ENCODE data around the gene CLUH.
"Not testable (repeated sequence)": the region's sequence is repeated elsewhere in the genome, so short reads cannot be mapped to it uniquely, and the experiment has no call there.

Gene CLUH

GRCh38 chr17:2688351-2689342 lies 22.9 kb downstream of the CLUH start:
- no peak for DNase-seq (ENCODE audit: low read depth)

GRCh38 chr17:2687074-2687418 lies 24.5 kb downstream of the CLUH start:
- DNase-seq (ENCODE audit: low read depth), result no peak

DNA sequence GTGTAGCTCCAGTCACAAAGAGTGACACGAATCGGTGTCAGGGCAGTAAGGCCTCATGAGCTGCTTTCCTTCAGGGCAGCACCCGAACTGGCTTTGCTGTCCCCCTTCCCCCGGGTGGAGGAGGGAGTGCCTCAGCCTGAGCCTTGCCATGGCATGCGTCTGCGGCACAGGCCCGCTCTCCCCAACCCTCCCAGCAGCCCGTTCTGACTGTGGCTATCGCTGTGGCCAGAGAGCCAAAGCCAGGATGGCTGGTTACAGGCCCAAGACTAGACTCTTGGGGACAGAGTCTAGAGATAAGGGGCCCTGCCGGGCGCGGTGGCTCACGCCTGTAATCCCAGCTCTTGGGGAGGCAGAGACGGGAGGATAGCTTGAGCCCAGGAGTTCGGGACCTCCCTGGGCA lies 25.9 kb downstream of the CLUH start:
- no peak for DNase-seq (ENCODE audit: low read depth)

DNA sequence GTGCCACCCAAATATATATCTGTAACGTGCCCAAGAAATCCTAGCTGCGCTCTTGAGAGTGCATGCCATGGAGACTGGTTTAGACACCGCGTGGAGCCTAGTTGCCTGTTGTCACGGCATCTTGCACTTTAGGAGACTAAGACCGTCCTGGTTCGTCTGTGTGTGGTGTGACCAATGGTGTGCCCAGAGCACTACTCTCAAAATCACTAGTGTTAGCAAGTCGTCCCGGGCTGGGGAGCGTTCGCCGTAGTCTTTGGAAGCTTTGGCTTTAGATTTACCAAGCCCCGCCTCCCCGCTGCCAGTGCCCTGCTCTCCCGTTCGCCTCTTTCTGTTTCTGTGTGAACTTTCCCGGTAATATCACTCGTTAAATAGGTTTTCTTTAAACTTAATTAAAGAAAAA lies 27.0 kb downstream of the CLUH start:
- DNase-seq (ENCODE audit: low read depth), result no peak

GRCh38 chr17:2683912-2684311 lies 27.7 kb downstream of the CLUH start:
- peak; percentile 44 for DNase-seq (ENCODE audit: low read depth)

GRCh38 chr17:2682176-2682938 lies 29.2 kb downstream of the CLUH start:
- no peak for DNase-seq (ENCODE audit: low read depth)

- no peak for DNase-seq (ENCODE audit: low read depth)
Measured at GRCh38 chr17:2681650-2682049, 29.9 kb downstream of the CLUH start.

GRCh38 chr17:2680961-2681360 lies 30.6 kb downstream of the CLUH start:
- DNase-seq (ENCODE audit: low read depth), result no peak

DNA sequence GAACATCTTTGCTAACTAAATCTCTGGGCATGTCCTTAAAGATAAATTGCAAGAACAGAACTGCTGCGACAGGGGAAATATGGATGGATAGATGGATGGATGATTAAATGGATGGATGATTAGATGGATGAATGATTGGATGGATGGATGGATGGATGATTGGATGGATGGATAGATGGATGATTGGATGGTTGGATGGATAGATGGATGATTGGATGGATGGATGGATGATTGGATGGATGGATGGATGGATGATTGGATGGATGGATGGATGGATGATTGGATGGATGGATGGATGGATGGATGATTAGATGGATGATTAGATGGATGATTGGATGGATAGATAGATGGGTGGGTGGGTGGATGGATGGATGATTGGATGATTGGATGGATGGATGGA lies 32.3 kb downstream of the CLUH start:
- DNase-seq (ENCODE audit: low read depth), result not testable (repeated sequence)

DNA sequence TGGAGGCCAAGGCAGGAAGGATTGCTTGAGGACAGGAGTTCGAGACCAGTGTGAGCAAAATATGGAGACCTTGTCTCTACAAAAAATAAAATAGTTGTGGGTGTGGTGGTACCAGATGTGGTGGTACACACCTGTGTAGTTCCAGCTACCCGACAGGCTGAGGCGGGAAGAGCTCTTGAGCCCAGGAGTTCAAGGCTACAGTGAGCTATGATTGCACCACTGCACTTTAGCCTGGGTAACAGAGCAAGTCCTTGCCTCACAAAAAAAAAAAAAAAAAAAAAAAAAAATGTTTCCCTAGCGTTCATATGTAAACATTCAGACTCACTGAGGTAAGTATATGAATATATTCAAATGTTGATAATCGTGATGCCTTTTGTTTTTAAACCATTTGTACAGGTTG lies 39.5 kb downstream of the CLUH start:
- no peak for DNase-seq (ENCODE audit: low read depth)

DNA sequence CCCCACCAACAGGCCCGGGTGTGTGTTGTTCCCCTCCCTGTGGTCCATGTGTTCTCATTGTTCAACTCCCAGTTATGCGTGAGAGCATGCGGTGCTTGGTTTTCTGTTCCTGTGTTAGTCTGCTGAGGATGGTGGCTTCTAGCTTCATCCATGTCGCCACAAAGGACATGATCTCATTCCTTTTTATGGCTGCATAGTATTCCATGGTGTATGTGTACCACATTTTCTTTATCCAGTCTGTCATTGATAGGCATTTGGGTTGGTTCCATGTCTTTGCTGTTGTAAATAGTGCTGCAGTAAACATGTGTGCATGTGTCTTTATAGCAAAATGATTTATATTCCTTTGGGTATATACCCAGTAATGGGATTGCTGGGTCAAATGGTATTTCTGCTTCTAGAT lies 51.2 kb downstream of the CLUH start:
- not testable (repeated sequence) for DNase-seq (ENCODE audit: low read depth)

DNA sequence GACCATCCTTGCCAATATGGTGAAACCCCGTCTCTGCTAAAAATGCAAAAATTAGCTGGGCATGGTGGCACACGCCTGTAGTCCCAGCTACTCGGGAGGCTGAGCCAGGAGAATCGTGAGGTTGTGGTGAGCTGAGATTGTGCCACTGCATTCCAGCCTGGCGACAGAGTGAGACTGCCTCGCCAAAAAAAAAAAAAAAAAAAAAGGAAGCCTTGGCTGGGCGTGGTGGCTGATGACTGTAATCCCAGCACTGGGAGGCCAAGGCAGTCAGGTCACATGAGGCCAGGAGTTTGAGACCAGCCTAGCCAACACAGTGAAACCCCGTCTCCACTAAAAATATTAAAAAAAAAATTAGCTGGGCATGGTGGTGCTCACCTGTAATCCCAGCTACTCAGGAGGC lies 52.2 kb downstream of the CLUH start:
- peak; percentile 55 for DNase-seq (ENCODE audit: low read depth)

DNA sequence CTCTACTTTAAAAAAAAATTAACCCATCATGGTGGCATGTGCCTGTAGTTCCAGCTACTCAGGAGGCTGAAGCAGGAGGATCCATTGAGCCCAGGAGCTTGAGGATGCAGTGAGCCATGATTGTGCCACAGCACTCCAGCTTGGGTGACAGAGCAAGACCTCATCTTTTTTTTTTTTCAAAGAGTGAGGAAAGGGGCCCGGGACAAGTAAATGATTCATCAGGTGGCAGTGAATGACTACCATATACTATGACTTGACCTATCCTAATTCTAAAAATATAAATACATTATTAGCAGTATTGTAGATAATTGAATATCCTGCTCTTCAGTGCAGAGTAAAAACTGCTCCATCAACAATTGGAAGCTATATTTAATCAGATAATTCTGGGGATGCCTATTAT lies 55.3 kb downstream of the CLUH start:
- no peak for DNase-seq (ENCODE audit: low read depth)

DNA sequence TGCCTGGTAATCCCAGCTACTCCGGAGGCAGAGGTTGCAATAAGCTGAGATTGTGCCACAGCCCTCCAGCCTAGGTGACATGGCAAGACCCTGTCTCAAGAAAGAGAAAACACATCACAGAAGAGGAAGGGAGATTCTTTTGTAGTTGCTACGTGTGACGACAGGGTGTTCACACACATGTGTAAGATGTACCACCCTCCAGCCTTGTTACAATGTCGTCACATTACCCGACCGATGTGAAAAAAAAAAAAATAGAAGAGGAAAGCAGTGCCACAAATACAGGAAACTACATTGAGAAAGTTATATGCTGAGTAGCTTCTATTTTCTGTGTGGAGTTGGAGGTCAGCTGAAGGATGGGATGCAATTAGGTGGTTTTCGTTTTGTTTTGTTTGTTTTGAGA lies 56.0 kb downstream of the CLUH start:
- no peak for DNase-seq (ENCODE audit: low read depth)

DNA sequence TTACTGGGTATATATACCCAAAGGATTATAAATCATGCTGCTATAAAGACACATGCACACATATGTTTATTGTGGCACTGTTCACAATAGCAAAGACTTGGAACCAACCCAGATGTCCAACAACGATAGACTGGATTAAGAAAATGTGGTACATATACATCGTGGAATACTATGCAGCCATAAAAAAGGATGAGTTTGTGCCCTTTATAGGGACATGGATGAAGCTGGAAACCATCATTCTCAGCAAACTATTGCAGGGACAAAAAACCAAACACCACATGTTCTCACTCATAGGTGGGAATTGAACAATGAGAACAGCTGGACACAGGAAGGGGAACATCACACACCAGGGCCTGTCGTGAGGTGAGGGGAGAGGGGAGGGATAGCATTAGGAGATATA lies 58.7 kb downstream of the CLUH start:
- DNase-seq (ENCODE audit: low read depth), result not testable (repeated sequence)

DNA sequence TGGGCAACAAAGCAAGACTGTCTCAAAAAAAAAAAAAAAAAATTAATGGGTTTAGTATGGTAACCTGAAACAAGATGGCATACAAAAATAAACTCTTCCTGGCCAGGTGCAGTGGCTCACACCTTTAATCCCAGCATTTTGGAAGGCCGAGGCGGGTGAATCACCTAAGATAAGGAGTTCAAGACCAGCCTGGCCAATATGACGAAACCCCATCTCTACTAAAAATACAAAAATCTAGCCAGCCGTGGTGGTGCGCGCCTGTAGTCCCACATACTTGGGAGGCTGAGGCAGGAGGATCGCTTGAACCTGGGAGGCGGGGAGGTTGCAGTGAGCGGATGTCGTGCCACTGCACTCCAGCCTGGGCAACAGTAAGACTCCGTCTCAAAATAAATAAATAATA lies 62.4 kb downstream of the CLUH start:
- DNase-seq (ENCODE audit: low read depth), result no peak

DNA sequence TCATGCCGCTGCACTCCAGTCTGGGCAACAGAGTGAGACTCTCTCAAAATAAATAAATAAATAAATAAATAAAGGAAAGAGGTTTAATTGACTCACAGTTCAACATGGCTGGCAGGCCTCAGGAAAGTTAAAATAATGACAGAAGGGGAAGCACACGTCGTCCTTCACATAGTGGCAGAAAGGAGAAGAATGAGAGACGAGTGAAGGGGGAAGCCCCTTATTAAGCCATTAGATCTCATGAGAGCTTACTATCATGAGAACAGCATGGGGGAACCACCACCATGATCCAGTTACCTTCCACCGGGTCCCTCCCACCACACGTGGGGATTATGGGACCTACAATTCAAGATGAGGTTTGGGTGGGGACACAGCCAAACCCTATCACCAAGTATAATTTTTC lies 63.6 kb downstream of the CLUH start:
- no peak for DNase-seq (ENCODE audit: low read depth)

DNA sequence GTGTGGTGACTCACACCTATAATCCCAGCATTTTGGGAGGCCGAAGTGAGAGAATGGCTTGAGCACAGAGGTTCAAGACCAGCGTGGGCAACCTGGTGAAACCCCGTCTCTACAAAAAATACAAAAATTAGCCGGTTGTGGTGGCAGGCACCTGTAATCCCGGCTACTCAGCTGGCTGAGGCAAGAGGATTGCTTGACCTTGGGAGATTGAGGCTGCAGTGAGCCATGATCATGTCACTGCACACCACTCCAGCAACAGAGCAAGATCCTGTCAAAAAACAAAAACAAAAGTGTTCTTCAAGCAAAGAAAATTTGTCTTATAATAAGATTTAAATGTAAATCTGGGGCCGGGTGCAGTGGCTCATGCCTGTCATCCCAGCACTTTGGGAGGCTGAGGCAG lies 66.6 kb downstream of the CLUH start:
- no peak for DNase-seq (ENCODE audit: low read depth)

Data from fibroblast of gingiva (primary cell).